Activated CD4-positive, alpha-beta T cell treated with anti-CD3 and anti-CD28 coated beads for 48 hours (primary cell): Measurements from ENCODE around the gene MAN1C1.

ENCODE experiments used
- DNase-seq: peaks from one replicate; pipeline ENCODE4 v3.0.0-alpha.2; 2020

MAN1C1 gene

GRCh38 chr1:25614501-25615171, 2.0 kb upstream of the MAN1C1 start:
- DNase-seq = no peak

GRCh38 chr1:25615172-25615541, 1.4 kb upstream of the MAN1C1 start:
- DNase-seq = no peak

GRCh38 chr1:25615563-25616094, 962 bp upstream of the MAN1C1 start:
- DNase-seq = no peak

GRCh38 chr1:25616987-25617624, 515 bp downstream of the MAN1C1 start:
- DNase-seq = peak; percentile 35

GRCh38 chr1:25617625-25618432, 1.2 kb downstream of the MAN1C1 start:
- peak; percentile 31 for DNase-seq

- DNase-seq = no peak
These were observed 1.8 kb downstream of the MAN1C1 start for GRCh38 chr1:25618433-25618808.

GRCh38 chr1:25619101-25619890, 2.7 kb downstream of the MAN1C1 start:
- DNase-seq = peak; percentile 69

GRCh38 chr1:25620211-25620610, 3.6 kb downstream of the MAN1C1 start:
- peak; percentile 44 for DNase-seq

GRCh38 chr1:25620701-25621350, 4.2 kb downstream of the MAN1C1 start:
- no peak for DNase-seq

GRCh38 chr1:25621876-25622275, 5.3 kb downstream of the MAN1C1 start:
- DNase-seq = no peak

GRCh38 chr1:25622531-25622930, 5.9 kb downstream of the MAN1C1 start:
- DNase-seq = peak; percentile 58

GRCh38 chr1:25623007-25623406, 6.4 kb downstream of the MAN1C1 start:
- no peak for DNase-seq

- no peak for DNase-seq
These were observed 7.1 kb downstream of the MAN1C1 start for GRCh38 chr1:25623731-25624130.

- peak; percentile 34 for DNase-seq
These were observed 7.6 kb downstream of the MAN1C1 start for GRCh38 chr1:25624156-25624555.

GRCh38 chr1:25624604-25625003, 8.0 kb downstream of the MAN1C1 start:
- no peak for DNase-seq

GRCh38 chr1:25626018-25626417, 9.4 kb downstream of the MAN1C1 start:
- no peak for DNase-seq

- DNase-seq = no peak
These were observed 12.3 kb downstream of the MAN1C1 start for GRCh38 chr1:25628741-25629421.

- no peak for DNase-seq
These were observed 13.2 kb downstream of the MAN1C1 start for GRCh38 chr1:25629836-25630235.

- DNase-seq = no peak
These were observed 15.3 kb downstream of the MAN1C1 start for GRCh38 chr1:25631750-25632485.

- no peak for DNase-seq
These were observed 17.5 kb downstream of the MAN1C1 start for GRCh38 chr1:25634066-25634465.

- DNase-seq = no peak
These were observed 18.3 kb downstream of the MAN1C1 start for GRCh38 chr1:25634896-25635295.
